ENCODE measurements around the gene TNFRSF1B.

Gene TNFRSF1B

GRCh38 chr1:12130466-12131130 is 36.2 kb upstream of the TNFRSF1B start:
- H3K4me3 ChIP-seq (ENCODE audit: low read depth, low read length) = no peak overlapping the region
- no peak overlapping the region for H3K9ac ChIP-seq (ENCODE audit: low read length)
- H3K36me3 ChIP-seq (ENCODE audit: control insufficient read depth, insufficient read depth, low read length) = peaks cover 26% of the 10 kb centered on the region; the same call in 1 of the 2 replicates
- H3K4me1 ChIP-seq (ENCODE audit: control insufficient read depth, insufficient read depth, low read length) = no peaks in the 10 kb centered on the region; the same call in 1 of the 2 replicates
- no peaks in the 10 kb centered on the region for H3K27me3 ChIP-seq (ENCODE audit: control insufficient read depth, insufficient read depth, low read length)
- no peak overlapping the region for H3K27ac ChIP-seq (ENCODE audit: low read depth, low read length)
- no peaks in the 10 kb centered on the region for H3K9me3 ChIP-seq (ENCODE audit: control insufficient read depth, insufficient read depth, low read depth, low read length)

- Histone ChIP-seq H3K4me3 (ENCODE audit: low read depth, low read length) (no peak overlapping the region), H3K9me3 (ENCODE audit: control insufficient read depth, insufficient read depth, low read depth, low read length) (no peaks in the 10 kb centered on the region), H3K27ac (ENCODE audit: low read depth, low read length) (no peak overlapping the region), H3K9ac (ENCODE audit: low read length) (no peak overlapping the region), H3K36me3 (ENCODE audit: control insufficient read depth, insufficient read depth, low read length) (peaks cover 13% of the 10 kb centered on the region; the same call in 1 of the 2 replicates), H3K27me3 (ENCODE audit: control insufficient read depth, insufficient read depth, low read length) (no peaks in the 10 kb centered on the region), H3K4me1 (ENCODE audit: control insufficient read depth, insufficient read depth, low read length) (no peaks in the 10 kb centered on the region)
Observed at GRCh38 chr1:12132078-12132477, 34.7 kb upstream of the TNFRSF1B start.

GRCh38 chr1:12134716-12135115 is 32.1 kb upstream of the TNFRSF1B start:
- Histone ChIP-seq H3K4me3 (ENCODE audit: low read depth, low read length) (no peak overlapping the region), H3K9me3 (ENCODE audit: control insufficient read depth, insufficient read depth, low read depth, low read length) (no peaks in the 10 kb centered on the region), H3K4me1 (ENCODE audit: control insufficient read depth, insufficient read depth, low read length) (no peaks in the 10 kb centered on the region), H3K9ac (ENCODE audit: low read length) (no peak overlapping the region), H3K27ac (ENCODE audit: low read depth, low read length) (no peak overlapping the region), H3K27me3 (ENCODE audit: control insufficient read depth, insufficient read depth, low read length) (no peaks in the 10 kb centered on the region), H3K36me3 (ENCODE audit: control insufficient read depth, insufficient read depth, low read length) (peaks cover 19% of the 10 kb centered on the region; the same call in 1 of the 2 replicates)

- Histone ChIP-seq H3K9ac (ENCODE audit: low read length) (no peak overlapping the region), H3K4me1 (ENCODE audit: control insufficient read depth, insufficient read depth, low read length) (no peaks in the 10 kb centered on the region), H3K4me3 (ENCODE audit: low read depth, low read length) (no peak overlapping the region), H3K27me3 (ENCODE audit: control insufficient read depth, insufficient read depth, low read length) (no peaks in the 10 kb centered on the region), H3K27ac (ENCODE audit: low read depth, low read length) (no peak overlapping the region), H3K9me3 (ENCODE audit: control insufficient read depth, insufficient read depth, low read depth, low read length) (no peaks in the 10 kb centered on the region), H3K36me3 (ENCODE audit: control insufficient read depth, insufficient read depth, low read length) (peaks cover 19% of the 10 kb centered on the region; the same call in 1 of the 2 replicates)
Observed at GRCh38 chr1:12135612-12136011, 31.2 kb upstream of the TNFRSF1B start.

- peaks cover 3% of the 10 kb centered on the region; the same call in 1 of the 2 replicates for H3K4me1 ChIP-seq (ENCODE audit: control insufficient read depth, insufficient read depth, low read length)
- H3K4me3 ChIP-seq (ENCODE audit: low read depth, low read length) = no peak overlapping the region
- peaks cover 18% of the 10 kb centered on the region; the same call in 1 of the 2 replicates for H3K36me3 ChIP-seq (ENCODE audit: control insufficient read depth, insufficient read depth, low read length)
- no peak overlapping the region for H3K9ac ChIP-seq (ENCODE audit: low read length)
- H3K27ac ChIP-seq (ENCODE audit: low read depth, low read length) = no peak overlapping the region
- no peaks in the 10 kb centered on the region for H3K27me3 ChIP-seq (ENCODE audit: control insufficient read depth, insufficient read depth, low read length)
- no peaks in the 10 kb centered on the region for H3K9me3 ChIP-seq (ENCODE audit: control insufficient read depth, insufficient read depth, low read depth, low read length)
Observed at GRCh38 chr1:12136916-12137610, 29.7 kb upstream of the TNFRSF1B start.

- no peaks in the 10 kb centered on the region for H3K27me3 ChIP-seq (ENCODE audit: control insufficient read depth, insufficient read depth, low read length)
- no peak overlapping the region for H3K27ac ChIP-seq (ENCODE audit: low read depth, low read length)
- no peak overlapping the region for H3K4me3 ChIP-seq (ENCODE audit: low read depth, low read length)
- H3K36me3 ChIP-seq (ENCODE audit: control insufficient read depth, insufficient read depth, low read length) = peaks cover 18% of the 10 kb centered on the region; the same call in 1 of the 2 replicates
- no peak overlapping the region for H3K9ac ChIP-seq (ENCODE audit: low read length)
- H3K9me3 ChIP-seq (ENCODE audit: control insufficient read depth, insufficient read depth, low read depth, low read length) = no peaks in the 10 kb centered on the region
- H3K4me1 ChIP-seq (ENCODE audit: control insufficient read depth, insufficient read depth, low read length) = peaks cover 8% of the 10 kb centered on the region; the same call in 1 of the 2 replicates
Observed at GRCh38 chr1:12138196-12139168, 28.3 kb upstream of the TNFRSF1B start.

- H3K9ac ChIP-seq (ENCODE audit: low read length) = no peak overlapping the region
- H3K36me3 ChIP-seq (ENCODE audit: control insufficient read depth, insufficient read depth, low read length) = peaks cover 18% of the 10 kb centered on the region; the same call in 1 of the 2 replicates
- H3K9me3 ChIP-seq (ENCODE audit: control insufficient read depth, insufficient read depth, low read depth, low read length) = no peaks in the 10 kb centered on the region
- no peaks in the 10 kb centered on the region for H3K27me3 ChIP-seq (ENCODE audit: control insufficient read depth, insufficient read depth, low read length)
- H3K4me1 ChIP-seq (ENCODE audit: control insufficient read depth, insufficient read depth, low read length) = peaks cover 8% of the 10 kb centered on the region; the same call in 1 of the 2 replicates
- no peak overlapping the region for H3K4me3 ChIP-seq (ENCODE audit: low read depth, low read length)
- no peak overlapping the region for H3K27ac ChIP-seq (ENCODE audit: low read depth, low read length)
Observed at GRCh38 chr1:12140016-12140415, 26.8 kb upstream of the TNFRSF1B start.

GRCh38 chr1:12140515-12141162 is 26.2 kb upstream of the TNFRSF1B start:
- Histone ChIP-seq H3K4me1 (ENCODE audit: control insufficient read depth, insufficient read depth, low read length) (peaks cover 8% of the 10 kb centered on the region; the same call in 1 of the 2 replicates), H3K27me3 (ENCODE audit: control insufficient read depth, insufficient read depth, low read length) (no peaks in the 10 kb centered on the region), H3K4me3 (ENCODE audit: low read depth, low read length) (no peak overlapping the region), H3K9me3 (ENCODE audit: control insufficient read depth, insufficient read depth, low read depth, low read length) (no peaks in the 10 kb centered on the region), H3K36me3 (ENCODE audit: control insufficient read depth, insufficient read depth, low read length) (peaks cover 18% of the 10 kb centered on the region; the same call in 1 of the 2 replicates), H3K9ac (ENCODE audit: low read length) (no peak overlapping the region), H3K27ac (ENCODE audit: low read depth, low read length) (no peak overlapping the region)

- no peaks in the 10 kb centered on the region for H3K27me3 ChIP-seq (ENCODE audit: control insufficient read depth, insufficient read depth, low read length)
- peaks cover 8% of the 10 kb centered on the region; the same call in 1 of the 2 replicates for H3K4me1 ChIP-seq (ENCODE audit: control insufficient read depth, insufficient read depth, low read length)
- no peak overlapping the region for H3K27ac ChIP-seq (ENCODE audit: low read depth, low read length)
- peaks cover 18% of the 10 kb centered on the region; the same call in 1 of the 2 replicates for H3K36me3 ChIP-seq (ENCODE audit: control insufficient read depth, insufficient read depth, low read length)
- no peak overlapping the region for H3K9ac ChIP-seq (ENCODE audit: low read length)
- no peaks in the 10 kb centered on the region for H3K9me3 ChIP-seq (ENCODE audit: control insufficient read depth, insufficient read depth, low read depth, low read length)
- no peak overlapping the region for H3K4me3 ChIP-seq (ENCODE audit: low read depth, low read length)
Observed at GRCh38 chr1:12141163-12141850, 25.5 kb upstream of the TNFRSF1B start.

Measured in HUES6 (cell line).